H1 (cell line): ENCODE data around the gene CASK. TPM values are rescaled to one million over a fixed set of nuclear protein-coding genes. Genes with fewer than 3 reads are reported as not detected.

Experiments
- CTCF ChIA-PET: fragments of 300-600 bp; sonication (Branson Sonifier 250); formaldehyde crosslinking; loops from one replicate; lab custom pipeline; 2021; ENCODE audit not compliant: partially characterized antibody; lab: Charles Lee
- POLR2A ChIA-PET: fragments of 300-600 bp; sonication (Branson Sonifier 250); formaldehyde crosslinking; loops from one replicate; lab custom pipeline; 2021; ENCODE audit warnings: inconsistent platforms; ENCODE audit not compliant: partially characterized antibody; lab: Charles Lee
- DNase-seq, 2 experiments: peaks; one replicate each; pipeline versions ENCODE4 v3.0.0 to v3.0.0-alpha.2; 2010 to 2022; ENCODE audit warnings: low spot score in 2 of 2, low read depth in 1 of 2, mixed read lengths in 1 of 2
- FAIRE-seq: peaks from 2 replicates; lab custom pipeline; 2011; peaks lifted over from hg19 to GRCh38; lab: Jason Lieb, UNC
- H2AFZ ChIP-seq: 2 replicates; pipeline ENCODE4 v1.8.1; 2012; ENCODE audit warnings: low read length, inconsistent platforms
- H2AK5ac ChIP-seq: 2 replicates; pipeline ENCODE4 v1.6.1; 2013; ENCODE audit warnings: low read depth, low read length
- H2BK120ac ChIP-seq: replicated peaks from 2 replicates; pipeline ENCODE3; 2013; ENCODE audit warnings: low read depth, low read length, inconsistent platforms
- H2BK12ac ChIP-seq: 2 replicates; pipeline ENCODE4 v1.6.1; 2013; ENCODE audit warnings: low read depth, low read length
- H2BK15ac ChIP-seq: 2 replicates; pipeline ENCODE4 v1.6.1; 2013; ENCODE audit warnings: low read length
- H2BK20ac ChIP-seq: 2 replicates; pipeline ENCODE4 v1.6.1; 2013; ENCODE audit warnings: low read length
- H2BK5ac ChIP-seq: 2 replicates; pipeline ENCODE4 v1.6.1; 2013; ENCODE audit warnings: low read depth, low read length
- H3K14ac ChIP-seq: 2 replicates; pipeline ENCODE4 v1.6.1; 2013; ENCODE audit warnings: inconsistent platforms; ENCODE audit not compliant: insufficient read length
- H3K18ac ChIP-seq: 2 replicates; pipeline ENCODE4 v1.6.1; 2013; ENCODE audit warnings: low read length; ENCODE audit errors: extremely low read depth
- H3K23ac ChIP-seq: 2 replicates; pipeline ENCODE4 v1.6.1; 2013; ENCODE audit warnings: inconsistent platforms; ENCODE audit not compliant: insufficient read length
- H3K23me2 ChIP-seq: 2 replicates; pipeline ENCODE4 v1.6.1; 2013; ENCODE audit warnings: low read depth, low read length
- H3K27ac ChIP-seq: 2 replicates; pipeline ENCODE4 v1.6.1; 2011; ENCODE audit warnings: low read depth, low read length, inconsistent platforms
- H3K27me3 ChIP-seq, 4 experiments: replicated peaks in 1 of 4; 1 replicate in 1 of 4; 2 replicates in 3 of 4; pipeline versions ENCODE4 v1.6.1 to v1.8.1; 2011 to 2013; ENCODE audit warnings: low read length in 3 of 4, mild to moderate bottlenecking in 3 of 4, inconsistent platforms in 2 of 4, mixed read lengths in 2 of 4, moderate library complexity in 1 of 4; ENCODE audit not compliant: control insufficient read depth in 3 of 4, insufficient read depth in 3 of 4; ENCODE audit errors: extremely low read depth in 1 of 4
- H3K36me3 ChIP-seq, 4 experiments: 2 replicates each; pipeline versions ENCODE4 v1.6.1 to v1.8.1; 2011 to 2013; ENCODE audit warnings: mild to moderate bottlenecking in 4 of 4, low read length in 3 of 4, moderate library complexity in 2 of 4, control low read depth in 1 of 4, inconsistent platforms in 1 of 4; ENCODE audit not compliant: insufficient read depth in 4 of 4, control insufficient read depth in 2 of 4
- H3K4ac ChIP-seq: replicated peaks from 2 replicates; pipeline ENCODE3; 2013; ENCODE audit warnings: low read length, low read depth, mixed read lengths, inconsistent platforms; ENCODE audit not compliant: insufficient read length
- H3K4me1 ChIP-seq, 4 experiments: replicated peaks in 1 of 4; 1 replicate in 1 of 4; 2 replicates in 3 of 4; pipeline versions ENCODE4 v1.6.1 to v1.8.1; 2011 to 2013; ENCODE audit warnings: low read length in 3 of 4, inconsistent platforms in 2 of 4, mixed read lengths in 1 of 4; ENCODE audit not compliant: insufficient read depth in 4 of 4, control insufficient read depth in 3 of 4
- H3K4me2 ChIP-seq, 2 experiments: 2 replicates each; pipeline versions ENCODE4 v1.6.1 to v1.8.1; 2011 to 2013; ENCODE audit warnings: low read depth in 2 of 2, low read length in 2 of 2, control low read depth in 1 of 2, inconsistent platforms in 1 of 2, mild to moderate bottlenecking in 1 of 2; ENCODE audit not compliant: insufficient read depth in 1 of 2
- H3K4me3 ChIP-seq, 4 experiments: fragments of 200-600, 300-600 bp in 1 of 4; sonication (generic), shearing (Covaris generic), sonication (Bioruptor Twin) in 1 of 4; 2 replicates each; pipeline versions ENCODE4 v1.5.1 to v1.8.1; 2011 to 2016; ENCODE audit warnings: low read length in 4 of 4, low read depth in 3 of 4, control low read depth in 2 of 4, inconsistent platforms in 2 of 4, mild to moderate bottlenecking in 2 of 4, mixed read lengths in 1 of 4, moderate library complexity in 1 of 4; ENCODE audit not compliant: insufficient read depth in 2 of 4; ENCODE audit errors: extremely low read depth in 1 of 4
- H3K56ac ChIP-seq: replicated peaks from 2 replicates; pipeline ENCODE3; 2013; ENCODE audit warnings: low read depth, mild to moderate bottlenecking, mixed read lengths, low read length, inconsistent platforms; ENCODE audit not compliant: insufficient read length
- H3K79me1 ChIP-seq: 2 replicates; pipeline ENCODE4 v1.6.1; 2013; ENCODE audit warnings: low read depth, low read length, control low read depth
- H3K79me2 ChIP-seq, 2 experiments: 2 replicates each; pipeline versions ENCODE4 v1.6.1 to v1.8.1; 2012 to 2013; ENCODE audit warnings: low read length in 2 of 2, mild to moderate bottlenecking in 2 of 2, inconsistent platforms in 1 of 2; ENCODE audit not compliant: insufficient read depth in 2 of 2, control insufficient read depth in 1 of 2
- H3K9ac ChIP-seq, 4 experiments: replicated peaks in 1 of 4; 1 replicate in 1 of 4; 2 replicates in 3 of 4; pipeline versions ENCODE4 v1.6.1 to v1.8.1; 2011 to 2013; ENCODE audit warnings: low read depth in 3 of 4, low read length in 3 of 4, control low read depth in 2 of 4, mild to moderate bottlenecking in 2 of 4, moderate library complexity in 2 of 4, inconsistent platforms in 1 of 4; ENCODE audit errors: extremely low read depth in 1 of 4
- H3K9me3 ChIP-seq, 2 experiments: 2 replicates each; pipeline versions ENCODE4 v1.6.1 to v1.8.1; 2012 to 2013; ENCODE audit warnings: mild to moderate bottlenecking in 2 of 2, moderate library complexity in 2 of 2, control low read depth in 1 of 2, inconsistent platforms in 1 of 2, low read depth in 1 of 2, low read length in 1 of 2, mixed read lengths in 1 of 2; ENCODE audit not compliant: insufficient read depth in 2 of 2
- H4K20me1 ChIP-seq, 2 experiments: replicated peaks in 1 of 2; 2 replicates each; pipeline versions ENCODE3 to v1.8.1; 2011 to 2013; ENCODE audit warnings: inconsistent platforms in 2 of 2, low read length in 2 of 2, mild to moderate bottlenecking in 1 of 2; ENCODE audit not compliant: insufficient read depth in 2 of 2, control insufficient read depth in 1 of 2
- H4K5ac ChIP-seq: 2 replicates; pipeline ENCODE4 v1.6.1; 2013; ENCODE audit warnings: low read length, low read depth, mixed read lengths, inconsistent platforms; ENCODE audit not compliant: insufficient read length
- H4K8ac ChIP-seq: 2 replicates; pipeline ENCODE4 v1.8.0; 2013; ENCODE audit warnings: mild to moderate bottlenecking, moderate library complexity, low read length, inconsistent platforms; ENCODE audit not compliant: insufficient read depth; ENCODE audit errors: extremely low read depth
- H4K91ac ChIP-seq: replicated peaks from 2 replicates; pipeline ENCODE3; 2013; ENCODE audit warnings: low read length, mixed read lengths, inconsistent platforms; ENCODE audit not compliant: insufficient read length
- ATF3 ChIP-seq: IDR thresholded peaks from 2 replicates; pipeline ENCODE4 v1.6.1; 2011; ENCODE audit warnings: low read depth, mild to moderate bottlenecking, low read length; ENCODE audit not compliant: insufficient read depth
- BCL11A ChIP-seq, 2 experiments: IDR thresholded peaks; one replicate each; pipeline ENCODE4 v1.6.1; 2011; ENCODE audit warnings: low read depth in 2 of 2, low read length in 2 of 2, mild to moderate bottlenecking in 2 of 2
- CHD1 ChIP-seq: IDR thresholded peaks from 2 replicates; pipeline ENCODE4 v1.6.1; 2012; ENCODE audit warnings: low read depth, low read length, improper control_type of control experiment
- EZH2 ChIP-seq: fragments of 200-600 bp; sonication (generic); IDR thresholded peaks from 2 replicates; pipeline ENCODE4 v1.7.1; 2012; ENCODE audit warnings: low read depth, mild to moderate bottlenecking, moderate library complexity, low read length, inconsistent platforms; ENCODE audit not compliant: severe bottlenecking
- GTF2F1 ChIP-seq: IDR thresholded peaks from 2 replicates; pipeline ENCODE4 v1.6.1; 2012; ENCODE audit warnings: low read depth, low read length, improper control_type of control experiment, borderline replicate concordance
- JUND ChIP-seq: IDR thresholded peaks from 2 replicates; pipeline ENCODE4 v1.6.1; 2011; ENCODE audit warnings: mild to moderate bottlenecking, improper control_type of control experiment, low read length
- SP2 ChIP-seq: IDR thresholded peaks from 2 replicates; pipeline ENCODE4 v1.6.1; 2012; ENCODE audit warnings: mild to moderate bottlenecking, low read length, inconsistent platforms
- SRF ChIP-seq: IDR thresholded peaks from 2 replicates; pipeline ENCODE4 v1.6.1; 2011; ENCODE audit warnings: mild to moderate bottlenecking, low read depth, low read length, moderate library complexity
- WGBS, 2 experiments: shearing (Covaris generic) in 1 of 2; methylation state at CpG; one replicate each; pipeline versions ENCODE4 v1.1.6 to v1.1.7; 2013 to 2015; ENCODE audit warnings: low lambda C conversion rate in 2 of 2, mixed read lengths in 2 of 2, inconsistent platforms in 1 of 2, low coverage in 1 of 2, missing lambda C conversion rate in 1 of 2; ENCODE audit not compliant: insufficient replicate concordance in 2 of 2, insufficient coverage in 1 of 2, insufficient read length in 1 of 2; ENCODE audit errors: extremely low coverage in 1 of 2, missing lambda C conversion rate in 1 of 2; 5-methylcytosine and 5-hydroxymethylcytosine counted together
- polyA plus RNA-seq, 7 experiments: library from polyadenylated mRNA; depleted of rRNA in 3 of 7; stranded (reverse) in 5 of 7; unstranded in 2 of 7; fragments of >200 nt in 5 of 7; fragments of 200-250 nt in 2 of 7; gene quantifications; 1 replicate in 5 of 7; 2 replicates in 1 of 7; 4 replicates in 1 of 7; pipeline versions ENCODE4 v1.2.1 to v1.2.3, GENCODE V29; 2011 to 2013; ENCODE audit warnings: missing spikeins in 2 of 7, mixed read lengths in 2 of 7
- total RNA-seq: library from RNA; stranded (reverse); fragmentation: NEBNext Ultra II Directional; extraction: Animal tissue kit (Norgen Biotek cat#: 25700); gene quantifications from 2 replicates; pipeline ENCODE4 v1.2.1, GENCODE V29; 2021

CASK gene
- total and polyA plus RNA-seq, 2 of the 8 experiments (the other 6 are each of a cell fraction or from before 2014, with no cell fraction given) = 21.6 to 55.1 TPM

GRCh38 chrX:41667631-41668030, 255.7 kb downstream of the CASK start:
- H3K79me1 ChIP-seq = no peaks in the 10 kb centered on the region
- H3K4me2 ChIP-seq = no peak overlapping the region
- no peaks in the 10 kb centered on the region for H3K79me2 ChIP-seq
- CTCF ChIA-PET = no interaction called here
- no peaks in the 10 kb centered on the region for H3K27me3 ChIP-seq
- no peak overlapping the region for H3K4me3 ChIP-seq
- no peak overlapping the region for H4K5ac ChIP-seq
- no peak for DNase-seq
- no peaks in the 10 kb centered on the region for H3K9me3 ChIP-seq
- no peak for FAIRE-seq
- H2BK15ac ChIP-seq = no peak overlapping the region
- H4K91ac ChIP-seq = no peak overlapping the region
- 94% methylated on average over 3 of the region's 3 CpGs; no CpG with 5 or more reads in 1 of the 2 experiments for WGBS, 2 experiments
- H3K56ac ChIP-seq = no peak overlapping the region
- no peak overlapping the region for H3K14ac ChIP-seq
- no peak overlapping the region for H4K8ac ChIP-seq
- H3K23ac ChIP-seq = no peak overlapping the region
- no peak overlapping the region for H2AFZ ChIP-seq
- no peak overlapping the region for H3K9ac ChIP-seq
- no peak overlapping the region for H2BK5ac ChIP-seq
- H3K23me2 ChIP-seq = no peaks in the 10 kb centered on the region
- H2BK20ac ChIP-seq = no peak overlapping the region
- H3K27ac ChIP-seq = no peak overlapping the region
- no peak overlapping the region for H2BK12ac ChIP-seq
- no peaks in the 10 kb centered on the region for H3K4me1 ChIP-seq
- H3K4ac ChIP-seq = no peak overlapping the region
- no peak overlapping the region for H2BK120ac ChIP-seq
- peaks cover 0 to 3% (median 0%) of the 10 kb centered on the region in 4 experiments; a peak in 3 of 8 replicates for H3K36me3 ChIP-seq
- H4K20me1 ChIP-seq = no peaks in the 10 kb centered on the region
- H3K18ac ChIP-seq = no peak overlapping the region
- POLR2A ChIA-PET = no interaction called here
- no peak overlapping the region for H2AK5ac ChIP-seq
- TF ChIP-seq JUND = no peak
- TF ChIP-seq ATF3 = no peak
- TF ChIP-seq EZH2 = no peak
- no peak for TF ChIP-seq SRF
- no peak for TF ChIP-seq SP2
- no peak for TF ChIP-seq BCL11A (IDR thresholded peaks at IDR 0.05; ENCODE audit: low read depth in 2 of 2, low read length in 2 of 2)
- TF ChIP-seq CHD1 = no peak
- TF ChIP-seq GTF2F1 = no peak
